Tibial nerve (tissue), 4 donors: ENCODE data around the gene ANKS1A.

Experiments
- EP300 ChIP-seq, 2 donors: sonication (generic); formaldehyde crosslinking; IDR thresholded peaks; one replicate each; pipeline ENCODE4 v1.6.1; 2017; ENCODE audit warnings: antibody characterized with exemption in 2 of 2, mild to moderate bottlenecking in 1 of 2
- POLR2A ChIP-seq, 2 donors: fragments of 450-650 bp; IDR thresholded peaks; one replicate each; pipeline ENCODE4 v1.6.1; 2017; ENCODE audit warnings: antibody characterized with exemption in 2 of 2, mild to moderate bottlenecking in 2 of 2, moderate library complexity in 2 of 2
- TF ChIP-seq, protein P1 (sequence below), 5 experiments: fragments of 200-600 bp in 3 of 5; fragments of 450-650 bp in 2 of 5; sonication (generic) in 3 of 5; IDR thresholded peaks; one replicate each; pipeline ENCODE4 v1.5.1; 2016 to 2019; ENCODE audit warnings: antibody characterized with exemption in 5 of 5, mild to moderate bottlenecking in 3 of 5, moderate library complexity in 2 of 5

DNA sequence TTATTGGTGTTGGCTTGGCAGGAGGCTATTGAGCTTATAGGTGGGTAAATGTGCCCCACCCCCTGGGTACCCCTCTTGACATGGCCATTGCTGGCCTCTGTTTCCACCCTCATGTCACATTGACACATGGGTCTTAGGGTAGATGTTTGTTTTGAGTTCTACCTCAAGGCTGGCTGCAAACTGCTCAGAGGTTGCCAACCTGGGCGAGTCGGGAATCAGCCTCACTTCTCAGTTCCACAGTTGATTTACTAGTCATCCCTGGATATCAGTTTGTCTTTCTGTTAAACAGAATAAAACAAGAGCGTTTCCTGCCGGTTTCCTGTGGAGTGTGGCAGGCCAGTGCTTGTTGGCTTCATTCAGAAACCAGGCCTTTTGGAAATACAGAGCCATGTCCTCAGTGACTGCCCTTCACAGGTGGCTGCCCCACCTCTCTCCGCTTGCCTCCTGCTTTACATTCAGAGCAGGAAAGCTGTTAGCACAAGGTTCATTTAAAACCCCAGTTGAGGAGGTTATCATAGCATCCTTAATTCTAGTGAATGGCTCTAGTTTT lies 146.5 kb downstream of the ANKS1A start:
- TF ChIP-seq, protein P1, sequence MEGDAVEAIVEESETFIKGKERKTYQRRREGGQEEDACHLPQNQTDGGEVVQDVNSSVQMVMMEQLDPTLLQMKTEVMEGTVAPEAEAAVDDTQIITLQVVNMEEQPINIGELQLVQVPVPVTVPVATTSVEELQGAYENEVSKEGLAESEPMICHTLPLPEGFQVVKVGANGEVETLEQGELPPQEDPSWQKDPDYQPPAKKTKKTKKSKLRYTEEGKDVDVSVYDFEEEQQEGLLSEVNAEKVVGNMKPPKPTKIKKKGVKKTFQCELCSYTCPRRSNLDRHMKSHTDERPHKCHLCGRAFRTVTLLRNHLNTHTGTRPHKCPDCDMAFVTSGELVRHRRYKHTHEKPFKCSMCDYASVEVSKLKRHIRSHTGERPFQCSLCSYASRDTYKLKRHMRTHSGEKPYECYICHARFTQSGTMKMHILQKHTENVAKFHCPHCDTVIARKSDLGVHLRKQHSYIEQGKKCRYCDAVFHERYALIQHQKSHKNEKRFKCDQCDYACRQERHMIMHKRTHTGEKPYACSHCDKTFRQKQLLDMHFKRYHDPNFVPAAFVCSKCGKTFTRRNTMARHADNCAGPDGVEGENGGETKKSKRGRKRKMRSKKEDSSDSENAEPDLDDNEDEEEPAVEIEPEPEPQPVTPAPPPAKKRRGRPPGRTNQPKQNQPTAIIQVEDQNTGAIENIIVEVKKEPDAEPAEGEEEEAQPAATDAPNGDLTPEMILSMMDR (IDR thresholded peaks at IDR 0.05): no peak
- TF ChIP-seq POLR2A (IDR thresholded peaks at IDR 0.05) (no peak), EP300 (IDR thresholded peaks at IDR 0.05) (no peak)
